ENCODE measurements around the gene PSORS1C2.
"Not testable (repeated sequence)": the region's sequence is repeated elsewhere in the genome, so short reads cannot be mapped to it uniquely, and the experiment has no call there.

The PSORS1C2 gene

DNA sequence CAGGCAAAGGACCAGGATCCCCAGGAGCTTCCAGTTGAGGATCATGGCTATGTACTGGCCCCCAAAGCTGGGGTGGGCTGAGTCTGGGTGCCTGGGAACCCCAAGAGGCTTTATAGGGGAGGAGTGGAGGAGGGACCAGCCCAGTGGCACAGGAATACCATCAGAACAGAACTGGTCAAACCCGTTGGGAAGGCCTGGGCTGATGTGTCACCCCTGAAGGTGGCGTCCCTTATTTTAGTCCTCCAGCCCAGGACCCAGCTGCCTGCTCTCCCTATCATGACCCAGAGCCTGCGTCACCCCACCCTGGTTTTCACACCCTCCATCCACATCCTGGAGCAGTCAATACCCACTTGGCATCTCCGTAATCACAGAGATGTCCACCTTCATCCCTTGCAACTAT lies at the start of gene PSORS1C2:
TSS of gene PSORS1C2 (minus strand) at position 85 of the 400 bp plus-strand sequence. CDS start at position 45, 40 bp downstream.
- DNase-seq (ENCODE audit: low read depth in 2 of 2) = no peak

DNA sequence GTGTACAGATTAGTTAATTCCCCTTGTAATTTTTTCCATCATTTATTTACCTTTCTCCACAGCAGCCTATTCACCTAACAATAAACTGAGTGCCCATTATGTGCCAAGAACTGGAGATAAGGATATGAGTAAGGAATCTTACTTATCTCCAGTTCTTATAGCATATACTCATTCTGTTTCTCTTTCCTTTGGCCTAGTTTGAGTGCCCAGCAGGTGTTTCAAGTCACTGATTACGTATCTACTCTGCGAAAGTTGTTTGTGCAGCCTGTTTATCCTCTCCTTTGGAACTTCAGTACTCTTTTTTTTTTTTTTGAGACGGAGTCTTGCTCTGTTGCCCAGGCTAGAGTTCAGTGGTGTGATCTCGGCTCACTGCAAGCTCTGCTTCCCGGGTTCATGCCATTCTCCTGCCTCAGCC lies 48.9 kb upstream of the PSORS1C2 start:
- no peak for DNase-seq (ENCODE audit: low read depth in 2 of 2)

DNA sequence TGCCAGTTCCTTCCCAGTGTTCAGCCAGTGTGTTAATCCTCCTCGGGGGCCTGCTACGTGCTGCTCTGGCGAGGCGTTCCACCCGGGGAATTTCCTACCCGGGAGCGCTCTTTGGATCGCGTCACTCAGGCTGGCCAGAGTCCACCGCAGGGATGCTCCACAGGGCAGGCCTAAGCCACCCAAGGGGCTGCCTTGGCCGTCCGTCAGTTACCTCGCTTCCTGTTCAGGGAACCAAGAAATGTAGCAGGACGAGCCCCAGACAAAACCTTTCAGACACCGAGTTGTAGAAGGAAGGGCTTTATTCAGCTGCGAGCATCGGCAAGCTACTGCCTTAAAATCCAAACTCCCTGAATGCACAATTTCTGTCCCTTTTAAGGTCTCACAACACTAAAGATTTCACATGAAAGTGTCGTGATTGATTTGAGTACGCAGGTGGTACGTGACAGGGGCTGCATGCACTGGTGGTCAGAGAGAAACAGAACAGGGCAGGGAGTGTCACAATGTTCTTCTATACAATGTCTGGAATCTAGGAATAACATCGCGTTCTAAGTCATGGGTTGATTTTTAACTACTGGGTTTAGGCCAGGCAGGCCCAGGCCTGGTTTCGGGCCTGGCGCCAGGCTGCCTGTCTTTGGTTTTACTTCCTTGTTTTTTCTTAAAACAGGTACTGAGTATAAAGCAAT lies 47.3 kb upstream of the PSORS1C2 start:
- no peak for DNase-seq (ENCODE audit: low read depth in 2 of 2)

DNA sequence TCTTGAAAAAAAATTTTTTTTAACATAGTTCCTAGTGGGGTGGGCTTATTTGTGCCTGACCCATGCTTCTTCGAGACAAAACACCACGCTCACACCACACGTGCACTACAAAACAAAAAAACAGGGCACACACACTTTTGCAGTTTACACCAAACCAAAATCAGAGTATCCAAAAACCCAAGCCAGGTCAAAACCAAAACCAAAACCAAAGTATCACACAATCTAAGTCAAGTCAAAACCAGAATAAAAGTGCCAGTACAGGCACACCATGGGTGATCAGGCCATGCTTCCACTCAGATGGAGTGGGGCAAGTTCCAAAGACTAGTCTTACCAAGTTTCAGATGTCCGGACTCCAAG lies 46.8 kb upstream of the PSORS1C2 start:
- not testable (repeated sequence) for DNase-seq (ENCODE audit: low read depth in 2 of 2)

DNA sequence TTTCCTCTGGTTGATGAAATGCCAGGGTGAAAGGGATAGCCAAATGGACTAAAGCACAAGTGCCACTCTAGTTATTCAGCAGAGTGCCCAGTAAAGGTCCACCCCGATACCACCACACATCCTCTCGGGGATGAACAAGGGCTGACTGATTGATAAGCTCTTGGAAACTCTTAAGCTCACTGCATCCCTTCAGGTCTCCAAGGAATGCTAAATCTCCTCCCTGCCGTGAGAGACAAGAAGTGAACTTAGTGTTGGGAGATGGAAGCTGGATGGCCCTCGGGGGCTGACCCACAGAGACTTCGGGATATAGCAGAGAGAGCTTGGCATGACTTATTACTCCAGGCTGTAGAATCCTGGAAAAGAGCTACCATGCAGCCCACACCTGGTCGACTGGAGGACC lies 45.0 kb upstream of the PSORS1C2 start:
- DNase-seq (ENCODE audit: low read depth in 2 of 2) = not testable (repeated sequence)

DNA sequence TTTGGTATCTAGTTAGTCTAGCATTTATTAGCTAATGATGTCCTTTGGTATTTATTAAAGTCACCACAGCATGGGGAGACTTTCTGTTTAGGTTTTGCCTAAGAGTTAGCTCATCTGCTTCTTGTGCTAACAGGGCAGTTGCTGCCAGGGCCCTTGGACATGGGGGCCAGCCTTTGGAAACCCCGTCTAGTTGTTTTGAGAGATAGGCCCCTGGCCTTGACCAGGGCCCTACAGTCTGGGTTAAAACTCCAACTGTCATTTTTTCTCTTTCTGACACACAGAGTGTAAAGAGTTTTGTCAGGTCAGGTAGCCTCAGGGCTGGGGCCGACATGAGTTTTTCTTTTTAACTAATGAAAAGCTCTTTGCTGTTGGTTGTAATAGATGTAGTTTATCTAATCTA lies 44.4 kb upstream of the PSORS1C2 start:
- not testable (repeated sequence) for DNase-seq (ENCODE audit: low read depth in 2 of 2)

DNA sequence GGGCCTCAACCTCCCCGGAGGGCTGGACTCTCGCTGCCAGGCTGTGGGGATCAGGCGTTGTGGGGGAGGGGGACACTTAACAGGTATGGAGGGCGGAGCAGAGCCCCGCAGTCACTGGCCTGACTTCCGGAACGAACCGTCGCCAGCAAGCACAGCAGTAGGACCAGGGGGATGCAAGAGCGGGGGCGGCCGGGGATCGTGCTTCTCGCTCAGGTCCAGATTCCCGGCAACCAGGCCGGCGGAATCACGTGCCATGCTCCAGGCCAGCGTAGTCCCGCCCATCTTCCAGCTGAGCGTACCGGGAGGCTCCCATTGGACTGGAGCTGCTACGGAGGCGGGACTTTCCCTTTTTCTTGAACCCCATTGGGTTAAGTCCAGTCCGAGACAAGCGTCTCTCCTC lies 41.6 kb upstream of the PSORS1C2 start:
- DNase-seq (ENCODE audit: low read depth in 2 of 2) = peak; percentile 47 to 61

DNA sequence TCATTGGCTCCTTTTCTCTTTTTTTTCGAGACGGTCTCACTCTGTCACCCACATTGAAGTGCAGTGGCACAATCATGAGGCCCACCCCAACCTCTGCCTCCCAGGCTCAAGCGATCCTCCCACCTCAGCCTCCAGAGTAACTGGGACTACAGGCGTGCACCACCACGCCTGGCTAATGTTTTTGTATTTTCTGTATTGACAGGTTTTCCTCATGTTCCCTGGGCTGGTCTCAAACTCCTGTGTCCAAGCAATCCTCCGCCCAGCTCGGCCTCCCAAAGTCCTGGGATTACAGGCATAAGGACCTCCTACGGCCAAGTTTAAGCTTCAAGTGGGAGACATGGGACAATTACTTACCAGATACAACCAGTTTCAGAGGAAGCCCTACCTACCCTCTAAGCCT lies 41.0 kb upstream of the PSORS1C2 start:
- DNase-seq (ENCODE audit: low read depth in 2 of 2) = no peak

DNA sequence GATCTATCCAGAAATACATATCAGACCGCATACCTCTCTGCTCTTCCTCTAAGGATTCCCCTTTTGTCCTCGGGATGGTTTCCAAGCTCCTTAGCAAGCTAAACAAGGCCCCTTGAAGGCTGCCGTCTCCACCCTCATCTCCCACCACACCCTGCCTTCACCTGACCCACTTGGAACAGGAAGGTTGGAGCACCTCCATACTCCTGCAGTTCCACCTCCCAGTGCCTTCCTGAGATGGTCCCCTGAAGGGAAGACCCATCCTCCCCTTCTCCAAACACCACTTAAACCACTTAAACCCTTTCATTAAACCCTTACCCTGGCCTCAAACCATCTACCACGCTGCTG lies 40.1 kb upstream of the PSORS1C2 start:
- no peak for DNase-seq (ENCODE audit: low read depth in 2 of 2)

DNA sequence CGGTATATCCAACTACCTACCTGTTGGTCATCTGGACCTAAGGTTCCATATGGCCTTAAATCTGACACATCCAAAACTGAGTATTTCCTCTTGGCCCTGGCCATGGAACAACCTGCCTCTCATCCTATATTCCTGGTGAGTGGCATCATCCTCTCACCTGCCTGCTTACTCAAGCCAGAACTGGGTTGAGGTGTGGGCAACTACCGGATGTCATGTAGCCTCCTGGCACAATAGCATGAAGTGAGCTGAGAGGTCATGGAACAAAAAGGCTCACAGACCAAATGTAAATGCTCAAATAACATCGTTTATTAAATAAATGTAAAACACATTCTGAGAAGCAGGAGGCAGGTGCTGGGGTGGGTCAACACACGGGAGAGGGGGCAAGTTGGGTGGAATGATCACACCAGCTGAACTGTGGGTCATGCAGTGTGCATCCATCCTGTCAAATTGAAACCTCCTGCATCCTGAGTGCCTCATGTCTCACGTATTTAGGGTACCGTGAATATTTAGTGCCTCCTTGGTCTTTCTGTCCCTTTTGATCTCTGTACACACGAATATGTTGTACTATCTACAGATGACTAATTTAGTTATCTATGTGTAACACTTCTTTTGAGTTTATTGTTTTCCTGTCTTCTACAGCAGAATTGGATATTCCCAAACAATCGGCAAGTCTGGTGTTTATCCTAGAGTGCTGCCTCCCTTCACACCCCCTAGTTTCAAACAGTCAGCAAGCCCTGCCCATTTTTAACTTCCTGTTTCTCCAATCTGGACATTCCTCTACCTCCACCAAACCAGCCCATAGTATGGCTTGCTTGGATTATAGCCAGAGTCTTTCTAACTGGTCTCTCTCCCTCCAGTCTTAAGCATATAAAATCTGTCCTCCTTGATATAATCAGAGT lies 39.5 kb upstream of the PSORS1C2 start:
- DNase-seq (ENCODE audit: low read depth in 2 of 2) = no peak

DNA sequence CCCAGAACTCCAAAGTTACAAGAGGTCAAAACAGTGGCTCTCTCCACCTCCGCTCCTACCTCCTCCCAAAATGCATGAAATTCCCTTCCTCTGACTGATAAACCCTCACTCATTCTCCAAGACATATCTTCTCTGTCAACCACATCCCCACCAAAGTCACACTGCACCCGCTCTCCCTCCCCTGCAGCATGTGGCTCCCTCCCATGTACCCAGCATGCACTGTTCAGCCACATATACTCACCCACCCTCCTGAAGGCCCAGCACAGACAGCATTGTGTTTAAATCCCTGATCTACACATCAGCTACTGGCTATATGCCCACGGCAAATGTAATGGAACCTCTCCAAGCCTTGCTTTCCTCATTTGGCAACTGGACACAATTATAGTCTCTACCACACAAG lies 37.1 kb upstream of the PSORS1C2 start:
- peak; percentile 42 to 47 for DNase-seq (ENCODE audit: low read depth in 2 of 2)

DNA sequence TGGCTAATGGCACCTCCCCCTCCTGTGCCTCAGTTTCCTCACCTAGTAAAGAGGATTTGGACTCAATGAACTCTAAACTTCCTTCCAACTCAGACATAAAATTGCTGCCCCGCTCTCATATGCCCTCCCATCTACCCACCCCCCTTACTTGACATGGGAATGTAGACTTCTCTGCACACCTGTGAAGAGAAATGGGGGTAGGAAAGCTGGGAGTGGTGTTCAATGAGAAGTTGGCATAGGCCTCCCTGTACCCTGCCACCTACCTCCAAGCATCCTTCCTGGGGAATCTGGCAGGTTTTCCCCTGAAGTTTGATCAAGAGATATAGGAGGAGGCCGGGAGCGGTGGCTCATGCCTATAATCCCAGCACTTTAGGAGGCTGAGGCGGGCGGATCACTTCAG lies 35.5 kb upstream of the PSORS1C2 start:
- DNase-seq (ENCODE audit: low read depth in 2 of 2) = no peak

DNA sequence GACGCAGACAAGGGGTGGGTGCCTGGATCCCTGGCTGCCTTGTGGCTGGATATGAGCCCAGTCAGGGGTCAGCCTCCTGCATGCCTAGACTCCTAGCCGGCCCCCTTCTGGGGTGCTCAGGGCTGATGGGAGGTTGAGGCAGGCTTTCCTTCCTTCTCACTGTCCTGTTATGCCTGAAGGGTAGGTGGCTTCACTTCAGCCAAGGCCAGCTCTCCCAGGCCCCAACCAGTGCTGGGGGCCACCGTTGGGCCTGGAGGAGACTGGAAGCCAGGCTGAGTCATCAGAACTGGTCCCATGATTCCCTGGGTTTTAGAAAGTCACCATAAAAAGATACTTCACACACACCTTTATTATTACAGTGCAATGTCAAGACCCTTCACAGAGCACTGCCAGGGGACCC lies 34.5 kb upstream of the PSORS1C2 start:
- DNase-seq (ENCODE audit: low read depth in 2 of 2) = no peak

DNA sequence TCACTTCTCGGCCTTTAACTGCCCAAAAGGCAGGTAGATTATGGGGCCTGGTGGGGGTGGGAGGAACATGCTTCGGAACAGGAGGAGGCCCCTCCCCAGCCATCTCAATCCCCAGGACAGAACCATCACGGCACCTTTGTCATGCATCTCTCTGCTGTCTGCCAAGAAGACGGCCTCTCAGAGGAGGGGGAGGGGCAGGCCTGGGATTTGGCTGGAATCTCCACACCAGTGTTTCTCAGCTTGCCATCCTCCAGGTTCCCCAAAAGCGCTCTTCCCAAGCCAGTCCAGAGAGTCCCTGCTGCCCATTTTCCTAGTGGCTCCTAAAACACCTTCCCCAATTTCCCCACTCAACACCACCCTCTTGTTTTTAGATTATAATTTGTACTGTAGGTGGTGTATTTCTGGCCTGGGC lies 34.1 kb upstream of the PSORS1C2 start:
- no peak for DNase-seq (ENCODE audit: low read depth in 2 of 2)

DNA sequence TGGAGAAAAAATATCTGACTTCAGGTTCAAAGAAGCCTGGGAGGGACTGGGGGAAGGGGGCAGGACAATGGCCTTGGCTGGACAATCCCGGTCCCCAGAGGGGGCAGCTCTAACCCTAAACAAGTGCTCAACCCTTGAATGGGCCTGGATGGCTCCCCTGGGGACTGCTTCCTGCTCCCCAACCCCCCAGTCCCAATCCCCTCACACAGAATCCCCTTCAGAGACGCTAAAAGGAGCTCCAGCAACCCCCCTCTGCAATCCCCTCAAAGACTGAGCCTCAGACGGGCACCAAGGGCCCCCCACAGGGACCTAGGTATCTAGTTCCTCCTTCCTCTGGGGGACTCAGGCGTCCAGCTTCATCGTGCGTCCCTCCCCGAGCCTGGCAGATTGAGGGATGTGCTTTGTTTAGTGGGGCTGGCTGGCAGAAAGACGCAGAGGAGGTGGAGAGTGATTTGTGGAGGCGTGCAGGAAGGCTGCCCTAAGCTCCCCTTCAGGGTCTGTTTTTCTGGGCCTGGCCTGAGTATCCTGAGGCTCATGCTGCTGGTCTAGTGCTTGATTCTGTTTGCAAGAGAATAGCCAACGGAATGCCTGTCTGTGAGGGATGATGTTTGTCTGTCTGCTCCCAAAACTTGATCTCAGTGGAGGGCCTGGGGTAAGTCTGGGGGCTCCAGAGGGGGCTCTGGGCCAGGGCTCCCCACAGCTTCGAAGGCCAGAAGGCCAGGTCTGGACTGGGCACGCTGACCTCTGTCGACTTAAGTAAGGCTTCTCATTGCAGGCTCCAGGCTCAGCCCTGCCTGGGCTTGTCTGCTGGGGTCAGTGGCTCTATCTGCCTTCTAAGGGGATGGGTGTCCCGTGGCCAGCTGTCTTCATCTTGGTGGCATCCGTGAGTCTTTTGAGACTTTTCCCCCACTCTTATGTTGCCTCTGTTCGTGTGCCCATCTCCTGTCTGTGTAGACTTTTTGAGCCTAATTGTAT lies 33.4 kb upstream of the PSORS1C2 start:
- no peak for DNase-seq (ENCODE audit: low read depth in 2 of 2)

DNA sequence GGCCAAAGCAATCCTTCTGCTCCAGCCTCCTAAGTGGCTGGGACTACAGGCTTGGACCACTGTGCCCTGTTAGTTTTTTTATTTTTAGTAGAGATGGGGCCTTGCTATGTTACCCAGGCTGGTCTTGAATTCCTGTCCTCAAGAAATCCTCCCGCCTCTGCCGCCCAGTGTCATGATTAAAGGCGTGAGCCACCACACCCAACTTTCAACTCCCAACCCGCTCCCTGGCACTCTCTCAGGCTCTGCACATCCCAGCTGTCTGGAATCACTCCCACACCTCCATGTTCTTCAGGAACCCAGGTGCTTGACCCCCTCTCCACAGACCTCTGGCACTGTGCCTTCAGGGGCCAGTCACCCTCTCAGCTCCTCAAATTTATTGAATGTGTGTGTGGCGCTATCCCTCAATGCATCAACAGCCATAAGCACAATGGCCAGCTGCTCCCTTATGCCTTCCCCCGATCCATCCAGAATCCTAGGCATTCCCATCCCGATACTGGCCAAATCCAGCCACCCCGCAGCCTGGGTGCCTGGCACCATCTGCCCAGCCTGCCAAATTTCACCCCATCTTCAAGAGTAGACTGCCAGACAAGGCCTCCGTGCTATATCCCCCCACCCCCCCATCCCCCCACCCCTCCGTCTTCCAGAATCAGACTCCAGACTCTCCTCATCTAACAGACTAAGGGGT lies 32.3 kb upstream of the PSORS1C2 start:
- no peak for DNase-seq (ENCODE audit: low read depth in 2 of 2)

DNA sequence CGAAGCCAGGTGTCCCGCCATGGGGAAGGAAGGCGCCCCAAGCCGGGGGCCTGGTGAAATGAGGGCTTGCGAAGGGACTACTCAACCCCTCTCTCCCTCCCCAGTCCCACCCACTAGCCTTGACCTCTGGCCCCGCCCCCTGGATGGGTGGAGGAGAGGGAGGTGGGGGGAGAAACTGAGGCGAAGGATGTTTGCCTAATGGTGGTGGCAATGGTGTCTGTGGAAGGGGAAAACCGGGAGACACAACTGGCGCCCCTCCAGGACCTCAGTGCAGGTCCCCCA lies 31.7 kb upstream of the PSORS1C2 start, which contains the start of gene POU5F1:
TSS of gene POU5F1 (minus strand) at position 83 of the 282 bp plus-strand sequence. CDS start at position 21, 62 bp downstream.
- DNase-seq (ENCODE audit: low read depth in 2 of 2) = no peak

DNA sequence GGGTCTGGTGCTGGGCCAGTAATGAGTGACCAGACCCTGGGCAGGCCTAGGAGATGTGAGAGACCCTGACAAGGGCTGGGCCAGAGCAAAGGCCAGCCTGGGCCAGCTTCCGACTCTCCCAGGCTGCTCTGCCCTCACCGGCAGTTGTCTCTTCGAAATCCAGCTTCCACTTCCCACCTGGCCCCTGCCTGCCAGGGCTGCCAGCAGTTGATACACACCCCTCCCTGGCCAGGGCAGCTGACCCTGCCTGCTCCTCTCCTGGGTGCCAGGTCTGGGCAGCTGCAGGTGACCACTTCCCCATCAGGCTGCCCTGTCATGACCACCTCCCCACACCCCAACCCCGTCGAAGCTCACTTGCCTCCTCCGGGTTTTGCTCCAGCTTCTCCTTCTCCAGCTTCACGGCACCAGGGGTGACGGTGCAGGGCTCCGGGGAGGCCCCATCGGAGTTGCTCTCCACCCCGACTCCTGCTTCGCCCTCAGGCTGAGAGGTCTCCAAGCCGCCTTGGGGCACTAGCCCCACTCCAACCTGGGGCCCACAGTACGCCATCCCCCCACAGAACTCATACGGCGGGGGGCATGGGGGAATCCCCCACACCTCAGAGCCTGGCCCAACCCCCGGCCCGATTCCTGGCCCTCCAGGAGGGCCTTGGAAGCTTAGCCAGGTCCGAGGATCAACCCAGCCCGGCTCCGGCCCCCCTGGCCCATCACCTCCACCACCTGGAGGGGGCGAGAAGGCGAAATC lies 31.2 kb upstream of the PSORS1C2 start:
- not testable (repeated sequence) for DNase-seq (ENCODE audit: low read depth in 2 of 2)

DNA sequence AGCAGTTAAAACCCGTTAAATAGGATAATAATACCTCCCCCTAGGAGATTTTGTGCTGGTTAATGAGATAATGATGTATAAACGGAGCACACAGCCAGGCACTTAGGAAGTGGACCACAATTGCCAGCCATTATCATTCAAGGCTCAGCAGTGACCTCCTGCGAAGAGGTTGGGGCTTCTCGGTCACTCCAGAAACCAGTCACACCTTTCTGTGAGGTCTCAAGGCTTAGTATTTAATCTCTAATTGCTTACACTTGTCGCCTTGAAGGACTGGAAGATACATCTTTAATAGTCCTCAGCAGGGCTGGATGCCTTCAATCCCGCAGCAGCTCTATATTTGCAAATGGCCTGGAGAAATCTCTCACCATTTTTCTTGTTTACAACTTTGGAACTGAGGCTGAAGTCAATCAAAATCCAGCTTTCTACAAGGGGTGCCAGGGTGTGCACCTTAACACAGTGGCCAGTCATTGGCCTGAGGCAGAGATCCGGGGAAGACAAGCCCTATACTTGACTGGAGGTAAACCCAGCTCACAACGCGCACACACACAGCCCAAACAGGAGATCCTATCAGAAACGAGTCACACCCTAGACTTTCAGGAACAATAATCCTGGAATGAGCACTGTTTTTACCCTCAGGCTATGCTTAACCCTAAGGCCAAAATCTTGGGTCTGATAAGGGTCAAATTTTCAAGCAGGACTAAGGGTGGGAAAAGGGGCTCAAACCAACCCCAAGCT lies 30.4 kb upstream of the PSORS1C2 start:
- DNase-seq (ENCODE audit: low read depth in 2 of 2) = no peak

DNA sequence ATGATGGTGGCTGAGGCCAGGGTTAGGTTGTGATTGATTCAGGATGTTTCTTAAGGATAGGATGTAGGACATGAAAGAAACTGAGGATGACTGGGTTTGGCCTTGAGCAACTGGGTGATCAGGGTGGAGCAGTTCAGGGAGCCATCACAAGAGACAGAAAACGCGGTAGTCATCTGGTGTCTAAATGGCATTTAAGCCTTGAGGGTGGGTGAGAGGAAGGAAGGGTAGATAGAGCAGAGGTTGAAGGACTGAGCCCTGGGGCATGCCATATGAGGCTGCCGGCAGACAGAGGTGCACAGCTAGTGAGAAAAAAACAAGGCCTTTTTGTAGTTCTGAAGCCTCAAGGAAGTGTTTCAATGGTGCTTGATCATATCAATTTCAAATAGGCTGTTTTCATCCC lies 29.7 kb upstream of the PSORS1C2 start:
- DNase-seq (ENCODE audit: low read depth in 2 of 2) = no peak
